Measurements from ENCODE around the gene MCU. TPM values are rescaled to one million over a fixed set of nuclear protein-coding genes. Genes with fewer than 3 reads are reported as not detected.
A peak's percentile ranks its signal among the peaks of the same experiment; 100 is the strongest.

Gene MCU
- total and polyA plus RNA-seq, 2 of the 8 experiments (the other 6 are each of a cell fraction or from before 2014, with no cell fraction given), result 51.6 to 62.2 TPM

GRCh38 chr10:72834183-72834825, 142.4 kb downstream of the MCU start:
- DNase-seq (ENCODE audit: low read depth in 1 of 2, low spot score in 2 of 2) (peak in 1 of 2 experiments; percentile 1), FAIRE-seq (peak; percentile 65)
- POLR2A ChIA-PET (ENCODE audit: partially characterized antibody), result interaction anchor here (3.2 kb wide), 1 partner anchor 142 kb away, joined by 19 read pairs; the partner anchor contains the start of gene MCU
- Histone ChIP-seq H2BK120ac (replicated peaks; ENCODE audit: low read depth, low read length) (no peak overlapping the region), H3K27me3 (replicated peaks in 1 of 4; ENCODE audit: control insufficient read depth in 3 of 4, extremely low read depth in 1 of 4, insufficient read depth in 3 of 4, low read length in 3 of 4) (no peaks in the 10 kb centered on the region), H3K23me2 (ENCODE audit: low read depth, low read length) (no peaks in the 10 kb centered on the region), H4K8ac (ENCODE audit: extremely low read depth, insufficient read depth, low read length) (no peak overlapping the region), H2BK15ac (ENCODE audit: low read length) (no peak overlapping the region), H3K4ac (replicated peaks; ENCODE audit: insufficient read length, low read depth, low read length) (no peak overlapping the region), H3K23ac (ENCODE audit: insufficient read length) (no peak overlapping the region), H3K36me3 (ENCODE audit: control insufficient read depth in 2 of 4, insufficient read depth in 4 of 4, low read length in 3 of 4) (peaks cover 0 to 3% (median 0%) of the 10 kb centered on the region in 4 experiments; a peak in 1 of 8 replicates), H2BK5ac (ENCODE audit: low read depth, low read length) (no peak overlapping the region), H3K4me3 (ENCODE audit: extremely low read depth in 1 of 4, insufficient read depth in 2 of 4, low read depth in 3 of 4, low read length in 4 of 4) (no peak overlapping the region), H3K9ac (replicated peaks in 1 of 4; ENCODE audit: extremely low read depth in 1 of 4, low read depth in 3 of 4, low read length in 3 of 4) (no peak overlapping the region), H3K27ac (ENCODE audit: low read depth, low read length) (no peak overlapping the region), H3K9me3 (ENCODE audit: insufficient read depth in 2 of 2, low read depth in 1 of 2, low read length in 1 of 2) (no peaks in the 10 kb centered on the region), H3K79me1 (ENCODE audit: low read depth, low read length) (no peaks in the 10 kb centered on the region), H3K4me2 (ENCODE audit: insufficient read depth in 1 of 2, low read depth in 2 of 2, low read length in 2 of 2) (no peak overlapping the region), H2BK20ac (ENCODE audit: low read length) (no peak overlapping the region), H4K5ac (ENCODE audit: insufficient read length, low read depth, low read length) (no peak overlapping the region), H3K4me1 (replicated peaks in 1 of 4; ENCODE audit: control insufficient read depth in 3 of 4, insufficient read depth in 4 of 4, low read length in 3 of 4) (peaks cover 0 to 2% (median 0%) of the 10 kb centered on the region in 4 experiments; a peak in 1 of 7 replicates), H2AFZ (ENCODE audit: low read length) (no peak overlapping the region), H4K91ac (replicated peaks; ENCODE audit: insufficient read length, low read length) (no peak overlapping the region), H2AK5ac (ENCODE audit: low read depth, low read length) (no peak overlapping the region), H4K20me1 (replicated peaks in 1 of 2; ENCODE audit: control insufficient read depth in 1 of 2, insufficient read depth in 2 of 2, low read length in 2 of 2) (no peaks in the 10 kb centered on the region), H3K14ac (ENCODE audit: insufficient read length) (no peak overlapping the region), H3K18ac (ENCODE audit: extremely low read depth, low read length) (no peak overlapping the region), H3K56ac (replicated peaks; ENCODE audit: insufficient read length, low read depth, low read length) (no peak overlapping the region), H3K79me2 (ENCODE audit: control insufficient read depth in 1 of 2, insufficient read depth in 2 of 2, low read length in 2 of 2) (peaks cover 0 to 11% of the 10 kb centered on the region in 2 experiments; a peak in 2 of 4 replicates), H2BK12ac (ENCODE audit: low read depth, low read length) (no peak overlapping the region)
- CTCF ChIA-PET (ENCODE audit: partially characterized antibody), result interaction anchor here (0.6 to 3.0 kb wide), 29 partner anchors 12 to 475 kb away, joined by 3 to 21 read pairs (median 4); no protein-coding TSS in a partner anchor
- 90% methylated on average over 5 of the region's 5 CpGs; no CpG with 5 or more reads in 1 of the 2 experiments for whole genome bisulfite sequencing, 2 experiments (ENCODE audit: extremely low coverage in 1 of 2, insufficient coverage in 1 of 2, insufficient read length in 1 of 2, insufficient replicate concordance in 2 of 2, low coverage in 1 of 2, low lambda C conversion rate in 2 of 2, missing lambda C conversion rate in 1 of 2)
- TF ChIP-seq, protein P1, sequence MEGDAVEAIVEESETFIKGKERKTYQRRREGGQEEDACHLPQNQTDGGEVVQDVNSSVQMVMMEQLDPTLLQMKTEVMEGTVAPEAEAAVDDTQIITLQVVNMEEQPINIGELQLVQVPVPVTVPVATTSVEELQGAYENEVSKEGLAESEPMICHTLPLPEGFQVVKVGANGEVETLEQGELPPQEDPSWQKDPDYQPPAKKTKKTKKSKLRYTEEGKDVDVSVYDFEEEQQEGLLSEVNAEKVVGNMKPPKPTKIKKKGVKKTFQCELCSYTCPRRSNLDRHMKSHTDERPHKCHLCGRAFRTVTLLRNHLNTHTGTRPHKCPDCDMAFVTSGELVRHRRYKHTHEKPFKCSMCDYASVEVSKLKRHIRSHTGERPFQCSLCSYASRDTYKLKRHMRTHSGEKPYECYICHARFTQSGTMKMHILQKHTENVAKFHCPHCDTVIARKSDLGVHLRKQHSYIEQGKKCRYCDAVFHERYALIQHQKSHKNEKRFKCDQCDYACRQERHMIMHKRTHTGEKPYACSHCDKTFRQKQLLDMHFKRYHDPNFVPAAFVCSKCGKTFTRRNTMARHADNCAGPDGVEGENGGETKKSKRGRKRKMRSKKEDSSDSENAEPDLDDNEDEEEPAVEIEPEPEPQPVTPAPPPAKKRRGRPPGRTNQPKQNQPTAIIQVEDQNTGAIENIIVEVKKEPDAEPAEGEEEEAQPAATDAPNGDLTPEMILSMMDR (IDR thresholded peaks at IDR 0.05; ENCODE audit: control extremely low read depth in 1 of 3, insufficient read depth in 1 of 3, low read depth in 1 of 3, low read length in 3 of 3), result peak in 2 of 3 experiments; percentile 63 to 67; a peak in 3 of 4 replicates
- TF ChIP-seq RAD21 (IDR thresholded peaks at IDR 0.05 in 1 of 2, conservative IDR thresholded peaks at IDR 0.05 in 1 of 2; ENCODE audit: low read depth in 2 of 2, low read length in 2 of 2) (peak; percentile 93), YY1 (IDR thresholded peaks at IDR 0.05; ENCODE audit: low read depth, low read length) (no peak), SRF (IDR thresholded peaks at IDR 0.05; ENCODE audit: low read depth, low read length) (no peak)
